MG63 (cell line): ENCODE data around the gene TMEM186. TPM values are rescaled to one million over a fixed set of nuclear protein-coding genes. Genes with fewer than 3 reads are reported as not detected.
A peak's percentile ranks its signal among the peaks of the same experiment; 100 is the strongest.
"Not testable (repeated sequence)": the region's sequence is repeated elsewhere in the genome, so short reads cannot be mapped to it uniquely, and the experiment has no call there.

ENCODE experiments used
- DNase-seq: peaks from one replicate; pipeline ENCODE4 v3.0.0-alpha.2; 2020
- H3K27me3 ChIP-seq: fragments of 250-450 bp; sonication (Bioruptor Pico); 2 replicates; pipeline ENCODE4 v1.5.1; 2020; ENCODE audit warnings: mild to moderate bottlenecking, moderate library complexity
- H3K36me3 ChIP-seq: fragments of 250-450 bp; sonication (Bioruptor Pico); 2 replicates; pipeline ENCODE4 v1.5.1; 2020; ENCODE audit warnings: mild to moderate bottlenecking, moderate library complexity
- H3K4me3 ChIP-seq: fragments of 250-450 bp; sonication (Bioruptor Pico); 2 replicates; pipeline ENCODE4 v1.5.1; 2020; ENCODE audit warnings: mild to moderate bottlenecking, moderate library complexity
- H3K9me3 ChIP-seq: fragments of 250-450 bp; sonication (Bioruptor Pico); 2 replicates; pipeline ENCODE4 v1.5.1; 2020; ENCODE audit warnings: mild to moderate bottlenecking, moderate library complexity
- total RNA-seq: library from RNA; depleted of rRNA; stranded (reverse); fragments of >200 nt; shearing (Covaris generic); gene quantifications from 2 replicates; pipeline ENCODE4 v1.2.3, GENCODE V29; 2014; ENCODE audit warnings: low replicate concordance; rRNA removed

The TMEM186 gene
- total RNA-seq, 1 experiment from 2014 or later, result 9.3 TPM

DNA sequence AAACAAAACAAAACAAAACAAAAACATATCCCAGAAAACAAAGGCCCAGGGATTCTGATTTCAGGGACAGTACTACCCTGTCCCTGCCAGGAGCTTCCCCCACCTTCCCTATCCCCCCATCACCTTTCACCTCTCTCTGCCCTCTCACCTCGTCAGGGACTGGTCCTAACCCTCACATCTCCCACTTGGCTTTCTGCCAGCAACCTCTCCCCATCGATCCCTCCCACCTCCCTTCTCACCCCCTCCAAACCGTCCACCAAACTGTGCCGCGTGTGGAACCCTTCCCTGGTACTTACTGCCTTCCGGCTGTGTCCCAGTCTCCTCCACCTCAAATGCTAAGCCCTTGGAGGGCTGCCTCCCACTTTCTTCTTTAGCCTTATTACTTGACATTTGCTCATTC, 36.4 kb downstream of the TMEM186 start:
- Histone ChIP-seq H3K9me3 (no peaks in the 10 kb centered on the region), H3K36me3 (no peaks in the 10 kb centered on the region), H3K4me3 (no peak overlapping the region), H3K27me3 (peaks cover 5% of the 10 kb centered on the region)
- DNase-seq, result no peak

DNA sequence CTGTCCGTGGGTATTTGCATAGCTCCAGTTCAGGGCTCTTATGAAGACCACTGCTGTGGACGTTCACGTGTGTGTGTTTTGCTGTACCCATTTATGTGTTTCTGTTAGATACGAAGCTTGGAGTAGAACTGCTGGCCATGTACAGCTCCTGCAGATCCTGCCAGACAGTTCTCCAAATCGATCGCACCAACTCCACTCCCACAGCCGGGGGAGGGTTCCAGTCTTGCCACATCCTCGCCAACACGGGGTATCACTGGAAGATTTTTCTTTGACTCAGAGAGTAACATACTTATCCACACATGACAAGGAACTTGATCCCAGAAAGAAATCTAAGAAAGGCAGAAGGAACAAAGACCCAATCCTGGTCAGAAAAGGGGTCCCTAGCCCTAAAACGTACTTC, 37.4 kb downstream of the TMEM186 start:
- no peak for DNase-seq
- no peak overlapping the region for H3K4me3 ChIP-seq
- peaks cover 5% of the 10 kb centered on the region for H3K27me3 ChIP-seq
- no peaks in the 10 kb centered on the region for H3K9me3 ChIP-seq
- H3K36me3 ChIP-seq, result no peaks in the 10 kb centered on the region

DNA sequence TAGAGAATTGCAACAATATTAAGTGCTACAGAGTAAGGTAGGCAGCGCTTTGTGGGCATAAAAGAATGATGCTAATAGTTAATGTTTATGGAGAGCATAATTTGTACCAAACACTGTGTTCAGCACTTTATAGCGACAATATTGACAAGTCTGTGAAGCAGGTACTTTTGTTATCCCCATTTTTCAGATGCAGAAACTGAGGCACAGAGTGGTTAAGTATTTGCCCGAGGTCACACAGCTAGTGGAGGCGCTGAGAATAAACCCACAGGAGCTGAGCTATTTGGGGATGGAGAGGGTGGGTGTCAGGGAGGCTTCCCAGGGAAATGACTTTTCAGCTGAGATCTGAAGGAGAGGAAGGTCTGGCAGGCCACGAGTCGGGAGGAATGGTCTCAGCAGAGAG, 39.4 kb downstream of the TMEM186 start:
- DNase-seq, result no peak
- no peaks in the 10 kb centered on the region for H3K36me3 ChIP-seq
- H3K9me3 ChIP-seq, result no peaks in the 10 kb centered on the region
- no peak overlapping the region for H3K4me3 ChIP-seq
- peaks cover 5% of the 10 kb centered on the region for H3K27me3 ChIP-seq

DNA sequence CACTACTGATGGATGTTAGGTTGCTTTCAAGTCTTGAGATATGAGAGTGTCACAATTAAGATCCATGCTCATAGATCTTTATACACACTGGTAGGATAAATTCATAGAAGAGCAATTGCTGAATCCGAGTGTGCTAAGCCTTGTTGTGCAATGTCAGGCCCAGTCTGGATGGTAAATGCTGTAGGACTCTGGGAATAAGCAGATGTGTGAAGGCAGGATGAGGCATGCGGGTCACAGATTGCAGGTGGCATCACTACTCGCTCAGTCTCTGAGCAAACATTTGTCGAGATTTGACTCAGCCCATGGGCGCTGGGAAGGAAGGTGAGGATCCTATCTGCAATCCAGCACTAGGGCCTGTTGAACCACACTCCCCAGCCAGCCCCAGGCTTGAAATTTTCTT, 40.7 kb downstream of the TMEM186 start:
- Histone ChIP-seq H3K9me3 (no peaks in the 10 kb centered on the region), H3K36me3 (no peaks in the 10 kb centered on the region), H3K27me3 (peaks cover 5% of the 10 kb centered on the region), H3K4me3 (no peak overlapping the region)
- DNase-seq, result no peak

DNA sequence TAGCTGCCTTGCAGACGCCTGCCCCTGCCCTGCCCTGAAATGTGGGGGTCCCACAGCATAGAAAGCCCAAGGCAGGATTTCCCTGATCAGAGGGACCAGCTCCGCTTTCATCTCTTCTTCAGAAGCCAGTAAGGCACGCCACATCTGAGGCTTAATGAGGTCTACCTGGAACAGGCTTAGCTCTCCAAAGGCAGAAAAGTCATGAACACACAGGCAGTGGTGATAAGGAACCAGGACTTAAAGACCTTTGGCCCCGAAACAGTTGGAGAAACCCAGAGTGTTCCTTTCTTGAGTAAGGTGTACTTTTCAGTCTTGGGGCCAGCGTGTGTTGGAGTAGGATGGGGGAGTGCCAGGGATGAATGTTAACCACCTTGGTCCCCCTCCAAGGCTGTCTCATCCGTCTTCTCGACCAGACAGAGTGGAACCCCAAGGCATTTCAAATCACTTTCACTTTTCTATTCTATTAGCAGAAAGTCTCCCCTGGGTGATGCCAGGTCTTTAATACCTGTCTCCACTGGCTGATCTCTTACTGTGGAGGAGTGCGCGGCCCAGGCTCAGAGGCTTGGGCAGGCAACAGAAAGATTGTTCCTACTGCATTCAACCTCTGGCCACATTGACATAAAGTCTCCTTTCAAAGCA, 43.9 kb downstream of the TMEM186 start:
- no peak for DNase-seq
- Histone ChIP-seq H3K9me3 (no peaks in the 10 kb centered on the region), H3K36me3 (no peaks in the 10 kb centered on the region), H3K4me3 (no peak overlapping the region), H3K27me3 (peaks cover 5% of the 10 kb centered on the region)

DNA sequence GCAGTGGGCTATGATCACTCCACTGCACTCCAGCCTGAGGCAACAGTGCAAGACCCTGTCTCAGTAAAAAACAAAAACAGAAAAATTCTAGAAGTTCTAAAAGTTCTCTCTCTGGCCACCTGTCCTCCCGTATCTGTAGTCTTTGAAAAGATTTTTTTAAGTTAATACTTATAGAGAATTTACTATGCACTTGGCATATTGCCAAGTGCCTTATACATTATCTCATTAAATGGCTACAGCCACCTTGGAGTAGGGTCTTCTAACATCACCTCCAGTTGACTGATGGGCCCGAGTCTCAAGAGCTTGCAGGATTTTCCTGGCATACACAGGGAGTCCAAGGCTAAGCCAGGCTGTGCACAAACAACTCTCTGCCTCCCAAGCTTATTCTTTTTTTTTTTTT, 44.7 kb downstream of the TMEM186 start:
- Histone ChIP-seq H3K36me3 (no peaks in the 10 kb centered on the region), H3K9me3 (no peaks in the 10 kb centered on the region), H3K27me3 (peaks cover 2% of the 10 kb centered on the region), H3K4me3 (no peak overlapping the region)
- no peak for DNase-seq

DNA sequence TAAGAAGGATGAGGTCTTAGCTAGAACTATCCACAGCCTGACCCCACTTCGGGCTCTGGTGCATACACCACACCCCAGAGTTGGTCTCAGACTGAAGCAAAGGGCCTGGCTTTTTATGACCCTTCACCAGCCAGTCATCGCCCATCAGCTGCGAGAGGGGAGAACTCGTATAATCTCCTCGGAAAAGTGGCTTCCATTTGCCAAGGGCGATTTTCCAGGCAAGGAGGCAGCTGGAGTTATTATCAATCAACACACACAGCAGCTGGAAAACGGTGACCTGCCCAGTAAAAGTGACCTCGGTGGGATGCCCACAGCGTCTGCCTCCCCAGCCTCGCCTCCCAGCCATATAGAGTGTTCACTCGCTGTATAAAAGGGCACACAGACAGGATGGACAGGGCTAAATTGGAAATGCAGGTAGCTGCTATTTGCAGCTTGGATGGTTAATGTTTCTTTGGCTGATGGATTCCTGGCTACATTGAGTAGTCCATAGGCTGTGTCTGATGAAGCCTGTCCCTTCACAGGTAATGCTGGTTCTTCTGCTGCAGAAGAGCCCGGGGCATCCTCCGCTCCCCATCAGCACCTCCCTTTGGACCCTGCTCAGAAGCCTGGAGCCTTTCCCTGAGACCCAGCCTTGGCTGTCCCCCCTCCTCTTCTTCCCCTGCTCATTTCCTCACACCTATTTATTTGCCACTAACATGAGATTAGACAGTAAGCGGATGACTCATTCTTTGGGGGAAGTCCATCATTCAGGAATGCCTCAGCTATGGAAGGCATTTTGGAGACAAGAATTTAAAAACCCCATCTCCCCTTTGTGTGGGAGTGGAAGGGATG, 45.7 kb downstream of the TMEM186 start:
- no peak overlapping the region for H3K4me3 ChIP-seq
- no peaks in the 10 kb centered on the region for H3K9me3 ChIP-seq
- no peaks in the 10 kb centered on the region; the same call in 1 of the 2 replicates for H3K27me3 ChIP-seq
- peak; percentile 21 for DNase-seq
- H3K36me3 ChIP-seq, result no peaks in the 10 kb centered on the region

DNA sequence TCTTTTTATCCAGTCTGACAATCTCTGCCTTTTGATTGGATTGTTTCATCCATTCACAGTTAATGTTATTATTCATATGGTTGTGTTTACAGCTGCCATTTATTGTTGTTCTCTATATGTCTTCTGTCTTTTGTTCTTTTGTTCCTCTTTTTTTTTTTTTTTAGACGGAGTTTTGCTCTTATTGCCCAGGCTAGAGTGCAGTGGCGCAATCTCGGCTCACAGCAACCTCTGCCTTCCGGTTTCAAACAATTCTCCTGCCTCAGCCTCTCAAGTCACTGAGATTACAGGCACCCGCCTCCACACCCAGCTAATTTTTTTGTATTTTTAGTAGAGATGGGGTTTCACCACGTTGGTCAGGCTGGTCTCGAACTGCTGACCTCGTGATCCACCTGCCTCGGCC, 48.5 kb downstream of the TMEM186 start:
- not testable (repeated sequence) for H3K4me3 ChIP-seq, H3K9me3 ChIP-seq, H3K27me3 ChIP-seq, DNase-seq, H3K36me3 ChIP-seq

Other genes starting within 250 kb of the TMEM186 start
- gene TMEM114, start 207.1 kb downstream of the TMEM186 start, total RNA-seq, result not detected in 2 replicates
- gene METTL22, start 175.9 kb downstream of the TMEM186 start, total RNA-seq, result 27.4 and 30.4 TPM in 2 replicates
- 0.12 and 0.16 TPM in 2 replicates for gene ABAT, start 123.0 kb downstream of the TMEM186 start, total RNA-seq
- 45.8 and 53.1 TPM in 2 replicates for gene PMM2, start 200 bp upstream of the TMEM186 start, total RNA-seq
- gene CARHSP1, start 71.4 kb upstream of the TMEM186 start, total RNA-seq, result 120 and 208 TPM in 2 replicates
- not detected in 2 replicates for gene LITAFD, start 84.7 kb upstream of the TMEM186 start, total RNA-seq
- gene USP7, start 166.3 kb upstream of the TMEM186 start, total RNA-seq, result 16.2 and 23.3 TPM in 2 replicates